Measurements from ENCODE around the gene COA1.
"Not testable (repeated sequence)": the region's sequence is repeated elsewhere in the genome, so short reads cannot be mapped to it uniquely, and the experiment has no call there.

Gene COA1

GRCh38 chr7:43726466-43726865 is 2.9 kb downstream of the COA1 start:
- DNase-seq (ENCODE audit: low spot score) = no peak

GRCh38 chr7:43725251-43725650 is 4.1 kb downstream of the COA1 start:
- DNase-seq (ENCODE audit: low spot score) = no peak

- DNase-seq (ENCODE audit: low spot score) = no peak
These were observed 6.3 kb downstream of the COA1 start for GRCh38 chr7:43723007-43723341.

GRCh38 chr7:43721193-43721806 is 8.0 kb downstream of the COA1 start:
- DNase-seq (ENCODE audit: low spot score) = peak; percentile 69

- DNase-seq (ENCODE audit: low spot score) = no peak
These were observed 12.7 kb downstream of the COA1 start for GRCh38 chr7:43716598-43716997.

- not testable (repeated sequence) for DNase-seq (ENCODE audit: low spot score)
These were observed 13.4 kb downstream of the COA1 start for GRCh38 chr7:43715966-43716365.

- DNase-seq (ENCODE audit: low spot score) = no peak
These were observed 17.8 kb downstream of the COA1 start for GRCh38 chr7:43711503-43711902.

GRCh38 chr7:43708055-43708454 is 21.3 kb downstream of the COA1 start:
- DNase-seq (ENCODE audit: low spot score) = not testable (repeated sequence)

- DNase-seq (ENCODE audit: low spot score) = no peak
These were observed 25.8 kb downstream of the COA1 start for GRCh38 chr7:43703573-43703972.

GRCh38 chr7:43702974-43703373 is 26.3 kb downstream of the COA1 start:
- DNase-seq (ENCODE audit: low spot score) = no peak

GRCh38 chr7:43701929-43702328 is 27.4 kb downstream of the COA1 start:
- no peak for DNase-seq (ENCODE audit: low spot score)

GRCh38 chr7:43701500-43701854 is 27.8 kb downstream of the COA1 start:
- no peak for DNase-seq (ENCODE audit: low spot score)

GRCh38 chr7:43700646-43701499 is 28.4 kb downstream of the COA1 start:
- DNase-seq (ENCODE audit: low spot score) = no peak

- peak; percentile 69 for DNase-seq (ENCODE audit: low spot score)
These were observed 29.2 kb downstream of the COA1 start for GRCh38 chr7:43700059-43700501.

GRCh38 chr7:43698460-43699255 is 30.7 kb downstream of the COA1 start:
- no peak for DNase-seq (ENCODE audit: low spot score)

GRCh38 chr7:43697690-43698089 is 31.6 kb downstream of the COA1 start:
- DNase-seq (ENCODE audit: low spot score) = no peak

- no peak for DNase-seq (ENCODE audit: low spot score)
These were observed 34.0 kb downstream of the COA1 start for GRCh38 chr7:43695365-43695764.

- peak; percentile 28 for DNase-seq (ENCODE audit: low spot score)
These were observed 34.9 kb downstream of the COA1 start for GRCh38 chr7:43694399-43694748.

GRCh38 chr7:43693687-43694398 is 35.5 kb downstream of the COA1 start:
- DNase-seq (ENCODE audit: low spot score) = peak; percentile 66

GRCh38 chr7:43692582-43693373 is 36.5 kb downstream of the COA1 start:
- DNase-seq (ENCODE audit: low spot score) = no peak

- DNase-seq (ENCODE audit: low spot score) = no peak
These were observed 37.7 kb downstream of the COA1 start for GRCh38 chr7:43691611-43692010.

GRCh38 chr7:43689115-43689514 is 40.2 kb downstream of the COA1 start:
- no peak for DNase-seq (ENCODE audit: low spot score)
